A549 (cell line): ENCODE measurements around the gene RBM47. TPM values are rescaled to one million over a fixed set of nuclear protein-coding genes. Genes with fewer than 3 reads are reported as not detected.

ENCODE experiments used
- ATAC-seq, 2 experiments: fragments of 200-7000 bp in 1 of 2; fragments of >200 bp in 1 of 2; cut with Nextera tagmentation in 1 of 2; cut with Tn5 transposase in 1 of 2; 3 replicates each; pipeline versions ENCODE4 v1.8.0 to v1.9.1; 2018 to 2020; ENCODE audit warnings: mild to moderate bottlenecking in 1 of 2, moderate library complexity in 1 of 2
- CTCF ChIA-PET: fragments of 300-600 bp; sonication (Branson Sonifier 250); formaldehyde crosslinking; extraction: SDS; loops from one replicate; lab custom pipeline; 2021; ENCODE audit warnings: antibody characterized with exemption, inconsistent platforms; lab: Yijun Ruan, JAX
- POLR2A ChIA-PET: fragments of 350-600 bp; formaldehyde crosslinking; extraction: SDS; loops from one replicate; lab custom pipeline; 2021; ENCODE audit warnings: antibody characterized with exemption, inconsistent platforms; lab: Yijun Ruan, JAX
- DNase-seq, 2 experiments: peaks; one replicate each; pipeline versions ENCODE4 v3.0.0 to v3.0.0-alpha.2; 2011 to 2016; ENCODE audit warnings: low read depth in 1 of 2, low spot score in 1 of 2
- FAIRE-seq: peaks from 2 replicates; lab custom pipeline; 2011; peaks lifted over from hg19 to GRCh38; lab: Jason Lieb, UNC
- H3K27ac ChIP-seq, 2 experiments: fragments of >200 bp; sonication (Bioruptor Twin); formaldehyde crosslinking; 3 replicates each; pipeline ENCODE4 v1.5.1; 2016 to 2017
- H3K4me1 ChIP-seq: fragments of >200 bp; sonication (Bioruptor Twin); formaldehyde crosslinking; 3 replicates; pipeline ENCODE4 v1.6.1; 2016
- H3K4me2 ChIP-seq: fragments of >200 bp; sonication (Bioruptor Twin); formaldehyde crosslinking; 3 replicates; pipeline ENCODE4 v1.6.1; 2016
- H3K4me3 ChIP-seq: fragments of >200 bp; sonication (Bioruptor Twin); formaldehyde crosslinking; 3 replicates; pipeline ENCODE4 v1.5.1; 2016
- H3K9me3 ChIP-seq: fragments of >200 bp; sonication (Bioruptor Twin); formaldehyde crosslinking; 3 replicates; pipeline ENCODE4 v1.6.1; 2016
- BHLHE40 ChIP-seq: IDR thresholded peaks from 2 replicates; pipeline ENCODE4 v1.6.1; 2012; ENCODE audit warnings: low read depth, low read length, inconsistent platforms
- CBX8 ChIP-seq: fragments of 200-600 bp; sonication (generic); IDR thresholded peaks from 2 replicates; pipeline ENCODE4 v1.6.1; 2016
- FOSL2 ChIP-seq, 2 experiments: fragments of 450-650 bp in 1 of 2; fragments of >200 bp in 1 of 2; sonication (Bioruptor Twin) in 1 of 2; formaldehyde crosslinking; IDR thresholded peaks; 2 replicates each; pipeline versions ENCODE4 v1.5.0 to v1.6.1; 2016 to 2020; ENCODE audit warnings: mild to moderate bottlenecking in 1 of 2, moderate library complexity in 1 of 2
- FOXS1 ChIP-seq: fragments of 250-450 bp; sonication (Bioruptor Pico); IDR thresholded peaks from 2 replicates; pipeline ENCODE4 v1.5.0; 2020; ENCODE audit warnings: mild to moderate bottlenecking, moderate library complexity
- GATA3 ChIP-seq: IDR thresholded peaks from 2 replicates; pipeline ENCODE4 v1.6.1; 2012; ENCODE audit warnings: borderline replicate concordance
- HDAC2 ChIP-seq: fragments of 200-600 bp; sonication (generic); IDR thresholded peaks from 2 replicates; pipeline ENCODE4 v1.6.1; 2016
- HEYL ChIP-seq: fragments of 250-450 bp; sonication (Bioruptor Pico); IDR thresholded peaks from 2 replicates; pipeline ENCODE4 v1.8.0; 2021; ENCODE audit warnings: mild to moderate bottlenecking, moderate library complexity
- JUN ChIP-seq, 2 experiments: fragments of >200 bp; sonication (Bioruptor Twin); formaldehyde crosslinking; IDR thresholded peaks; 2 replicates in 1 of 2; 3 replicates in 1 of 2; pipeline ENCODE4 v1.6.1; 2016 to 2017
- JUNB ChIP-seq: fragments of >200 bp; sonication (Bioruptor Twin); formaldehyde crosslinking; IDR thresholded peaks from 2 replicates; pipeline ENCODE4 v1.6.1; 2016
- KDM1A ChIP-seq: fragments of 200-600 bp; sonication (generic); IDR thresholded peaks from 2 replicates; pipeline ENCODE4 v1.6.1; 2016; ENCODE audit warnings: low read depth, mild to moderate bottlenecking
- NPAS2 ChIP-seq: fragments of 250-450 bp; sonication (Bioruptor Pico); IDR thresholded peaks from 2 replicates; pipeline ENCODE4 v1.8.0; 2022; ENCODE audit warnings: mild to moderate bottlenecking, moderate library complexity, borderline replicate concordance
- NR3C1 ChIP-seq: fragments of >200 bp; sonication (Bioruptor Twin); formaldehyde crosslinking; IDR thresholded peaks from 3 replicates; pipeline ENCODE4 v1.6.1; 2017
- POLR2AphosphoS2 ChIP-seq: conservative IDR thresholded peaks from 2 replicates; pipeline ENCODE4 v1.6.1; 2012; ENCODE audit warnings: low read length, improper control_type of control experiment, inconsistent platforms
- RAD21 ChIP-seq, 2 experiments: fragments of >200 bp in 1 of 2; sonication (Bioruptor Twin) in 1 of 2; formaldehyde crosslinking in 1 of 2; IDR thresholded peaks in 1 of 2; conservative IDR thresholded peaks in 1 of 2; 2 replicates in 1 of 2; 3 replicates in 1 of 2; pipeline ENCODE4 v1.6.1; 2012 to 2018; ENCODE audit warnings: inconsistent platforms in 1 of 2
- RNF2 ChIP-seq: fragments of 200-600 bp; sonication (generic); IDR thresholded peaks from 2 replicates; pipeline ENCODE4 v1.6.1; 2016; ENCODE audit warnings: low read depth, mild to moderate bottlenecking, antibody characterized with exemption, moderate library complexity, borderline replicate concordance
- WGBS: methylation state at CpG from one replicate; pipeline ENCODE4 v1.1.6; 2017; ENCODE audit errors: missing lambda C conversion rate; 5-methylcytosine and 5-hydroxymethylcytosine counted together
- polyA plus RNA-seq, 4 experiments: library from polyadenylated mRNA; depleted of rRNA in 3 of 4; stranded (reverse); fragments of >200 nt; fragmentation: RNase III in 1 of 4; extraction: RNeasy Plus Mini Kit Qiagen cat#74134 plus additional on column Dnase treatment in 1 of 4; gene quantifications; 2 replicates in 3 of 4; 3 replicates in 1 of 4; pipeline ENCODE4 v1.2.3, GENCODE V29; 2011 to 2017
- TF ChIP-seq, protein P1 (sequence below): fragments of 450-650 bp; IDR thresholded peaks from 2 replicates; pipeline ENCODE4 v1.6.1; 2014; ENCODE audit warnings: antibody characterized with exemption
- TF ChIP-seq, protein P2 (sequence below): fragments of 200-600 bp; sonication (generic); IDR thresholded peaks from 2 replicates; pipeline ENCODE4 v1.6.1; 2016; ENCODE audit warnings: antibody characterized with exemption, mild to moderate bottlenecking, moderate library complexity
- TF ChIP-seq, protein P3 (sequence below): IDR thresholded peaks from 2 replicates; pipeline ENCODE4 v1.6.1; 2012
- TF ChIP-seq, protein P4 (sequence below): fragments of 150-350 bp; IDR thresholded peaks from 2 replicates; pipeline ENCODE4 v1.6.1; 2014; ENCODE audit warnings: low read depth, mild to moderate bottlenecking, low read length

The RBM47 gene
- polyA plus RNA-seq, 2 of the 4 experiments (the other 2 are of a cell fraction) = 38.1 to 43.3 TPM

DNA sequence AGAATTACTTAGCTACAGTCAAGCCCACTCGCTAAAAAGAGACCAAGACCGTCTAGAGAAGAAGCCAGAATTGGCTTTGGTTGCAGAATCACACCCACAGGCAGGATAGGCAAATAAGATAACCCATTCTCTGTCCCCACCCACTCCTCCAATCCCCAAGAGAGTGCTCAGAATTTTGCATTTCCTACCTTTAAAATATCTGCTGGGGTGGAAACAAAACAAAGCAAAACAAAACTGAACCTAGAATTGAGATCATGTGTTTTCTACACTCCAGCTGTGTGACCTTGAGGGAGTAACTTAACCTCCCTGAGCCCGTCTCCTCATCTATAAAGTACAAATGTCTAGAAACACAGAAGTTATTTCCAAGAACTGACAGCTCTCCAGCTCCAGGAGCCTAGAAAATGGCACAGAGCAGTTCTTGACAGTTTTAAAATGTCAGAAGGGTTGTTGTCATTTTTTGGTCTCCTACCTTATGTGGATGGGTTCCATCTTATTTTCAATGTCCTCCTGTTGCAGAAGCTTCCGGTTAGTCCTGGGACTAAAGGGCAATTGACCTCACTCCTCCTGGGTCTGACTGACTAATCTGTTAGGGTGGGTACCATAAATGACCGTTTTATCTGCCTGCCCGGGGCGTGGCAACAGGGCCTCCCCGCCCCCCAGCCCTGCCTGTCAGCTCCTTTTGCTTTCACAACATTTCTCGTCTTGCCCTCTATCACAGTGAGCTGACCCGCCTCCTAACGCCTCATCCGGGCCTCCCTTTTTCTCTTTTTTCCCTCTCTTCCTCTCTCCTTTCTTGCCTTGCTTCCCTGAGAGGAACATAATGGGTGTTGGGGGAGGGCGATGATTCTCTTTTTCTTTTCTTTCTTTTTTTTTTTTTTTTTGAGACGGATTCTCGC is 114.0 kb downstream of the RBM47 start (continued):
- TF ChIP-seq NPAS2 (CRISPR knock-in tag) = no peak

DNA sequence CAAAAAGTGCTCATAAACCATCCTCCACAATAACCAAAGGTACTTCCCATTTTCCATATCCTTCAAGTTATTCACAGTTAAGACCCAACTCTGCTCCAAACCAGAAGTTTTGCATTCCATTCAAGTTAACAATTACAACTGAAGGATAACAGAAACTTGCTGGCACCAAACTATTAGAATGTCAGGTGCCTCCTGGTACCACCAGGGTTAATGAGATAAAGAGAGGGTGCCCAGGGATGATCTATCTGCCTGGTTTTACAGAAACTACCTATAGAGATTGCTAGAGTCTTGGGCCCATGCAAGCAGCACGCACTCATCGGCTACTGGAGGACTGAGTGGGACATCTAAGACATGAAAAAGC is 114.6 kb downstream of the RBM47 start:
- Histone ChIP-seq H3K4me3 (peak overlapping the region; percentile 46), H3K4me2 (peak overlapping the region; percentile 85), H3K4me1 (peaks cover 37% of the 10 kb centered on the region), H3K27ac (peak overlapping the region; percentile 73 to 86), H3K9me3 (no peaks in the 10 kb centered on the region)
- POLR2A ChIA-PET = interaction anchor here (0.6 kb wide), 1 partner anchor 172 kb away, joined by 3 read pairs; no protein-coding TSS in a partner anchor
- 37% methylated on average over 2 of the region's 2 CpGs for WGBS
- CTCF ChIA-PET = interaction anchor here (0.6 to 1.4 kb wide), 2 partner anchors 31 to 139 kb away, joined by 4 to 5 read pairs; no protein-coding TSS in a partner anchor
- ATAC-seq = peak; percentile 58 to 63
- no peak for DNase-seq
- FAIRE-seq = no peak
- TF ChIP-seq KDM1A (no peak), HEYL (no peak), GATA3 (no peak), RAD21 (conservative IDR thresholded peaks at IDR 0.05 in 1 of 2, IDR thresholded peaks at IDR 0.05 in 1 of 2) (no peak), RNF2 (no peak), FOXS1 (CRISPR knock-in tag) (no peak), JUN (IDR thresholded peaks at IDR 0.05) (no peak), BHLHE40 (no peak), JUNB (no peak), NR3C1 (no peak), HDAC2 (no peak), CBX8 (no peak), FOSL2 (IDR thresholded peaks at IDR 0.05) (no peak), FOSL2 (CRISPR knock-in tag; IDR thresholded peaks at IDR 0.05) (no peak), POLR2AphosphoS2 (no peak)
- TF ChIP-seq, protein P1, sequence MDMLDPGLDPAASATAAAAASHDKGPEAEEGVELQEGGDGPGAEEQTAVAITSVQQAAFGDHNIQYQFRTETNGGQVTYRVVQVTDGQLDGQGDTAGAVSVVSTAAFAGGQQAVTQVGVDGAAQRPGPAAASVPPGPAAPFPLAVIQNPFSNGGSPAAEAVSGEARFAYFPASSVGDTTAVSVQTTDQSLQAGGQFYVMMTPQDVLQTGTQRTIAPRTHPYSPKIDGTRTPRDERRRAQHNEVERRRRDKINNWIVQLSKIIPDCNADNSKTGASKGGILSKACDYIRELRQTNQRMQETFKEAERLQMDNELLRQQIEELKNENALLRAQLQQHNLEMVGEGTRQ = no peak
- TF ChIP-seq, protein P2, sequence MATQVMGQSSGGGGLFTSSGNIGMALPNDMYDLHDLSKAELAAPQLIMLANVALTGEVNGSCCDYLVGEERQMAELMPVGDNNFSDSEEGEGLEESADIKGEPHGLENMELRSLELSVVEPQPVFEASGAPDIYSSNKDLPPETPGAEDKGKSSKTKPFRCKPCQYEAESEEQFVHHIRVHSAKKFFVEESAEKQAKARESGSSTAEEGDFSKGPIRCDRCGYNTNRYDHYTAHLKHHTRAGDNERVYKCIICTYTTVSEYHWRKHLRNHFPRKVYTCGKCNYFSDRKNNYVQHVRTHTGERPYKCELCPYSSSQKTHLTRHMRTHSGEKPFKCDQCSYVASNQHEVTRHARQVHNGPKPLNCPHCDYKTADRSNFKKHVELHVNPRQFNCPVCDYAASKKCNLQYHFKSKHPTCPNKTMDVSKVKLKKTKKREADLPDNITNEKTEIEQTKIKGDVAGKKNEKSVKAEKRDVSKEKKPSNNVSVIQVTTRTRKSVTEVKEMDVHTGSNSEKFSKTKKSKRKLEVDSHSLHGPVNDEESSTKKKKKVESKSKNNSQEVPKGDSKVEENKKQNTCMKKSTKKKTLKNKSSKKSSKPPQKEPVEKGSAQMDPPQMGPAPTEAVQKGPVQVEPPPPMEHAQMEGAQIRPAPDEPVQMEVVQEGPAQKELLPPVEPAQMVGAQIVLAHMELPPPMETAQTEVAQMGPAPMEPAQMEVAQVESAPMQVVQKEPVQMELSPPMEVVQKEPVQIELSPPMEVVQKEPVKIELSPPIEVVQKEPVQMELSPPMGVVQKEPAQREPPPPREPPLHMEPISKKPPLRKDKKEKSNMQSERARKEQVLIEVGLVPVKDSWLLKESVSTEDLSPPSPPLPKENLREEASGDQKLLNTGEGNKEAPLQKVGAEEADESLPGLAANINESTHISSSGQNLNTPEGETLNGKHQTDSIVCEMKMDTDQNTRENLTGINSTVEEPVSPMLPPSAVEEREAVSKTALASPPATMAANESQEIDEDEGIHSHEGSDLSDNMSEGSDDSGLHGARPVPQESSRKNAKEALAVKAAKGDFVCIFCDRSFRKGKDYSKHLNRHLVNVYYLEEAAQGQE = no peak
- TF ChIP-seq, protein P3, sequence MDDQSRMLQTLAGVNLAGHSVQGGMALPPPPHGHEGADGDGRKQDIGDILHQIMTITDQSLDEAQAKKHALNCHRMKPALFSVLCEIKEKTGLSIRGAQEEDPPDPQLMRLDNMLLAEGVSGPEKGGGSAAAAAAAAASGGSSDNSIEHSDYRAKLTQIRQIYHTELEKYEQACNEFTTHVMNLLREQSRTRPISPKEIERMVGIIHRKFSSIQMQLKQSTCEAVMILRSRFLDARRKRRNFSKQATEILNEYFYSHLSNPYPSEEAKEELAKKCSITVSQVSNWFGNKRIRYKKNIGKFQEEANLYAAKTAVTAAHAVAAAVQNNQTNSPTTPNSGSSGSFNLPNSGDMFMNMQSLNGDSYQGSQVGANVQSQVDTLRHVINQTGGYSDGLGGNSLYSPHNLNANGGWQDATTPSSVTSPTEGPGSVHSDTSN = no peak
- TF ChIP-seq, protein P4, sequence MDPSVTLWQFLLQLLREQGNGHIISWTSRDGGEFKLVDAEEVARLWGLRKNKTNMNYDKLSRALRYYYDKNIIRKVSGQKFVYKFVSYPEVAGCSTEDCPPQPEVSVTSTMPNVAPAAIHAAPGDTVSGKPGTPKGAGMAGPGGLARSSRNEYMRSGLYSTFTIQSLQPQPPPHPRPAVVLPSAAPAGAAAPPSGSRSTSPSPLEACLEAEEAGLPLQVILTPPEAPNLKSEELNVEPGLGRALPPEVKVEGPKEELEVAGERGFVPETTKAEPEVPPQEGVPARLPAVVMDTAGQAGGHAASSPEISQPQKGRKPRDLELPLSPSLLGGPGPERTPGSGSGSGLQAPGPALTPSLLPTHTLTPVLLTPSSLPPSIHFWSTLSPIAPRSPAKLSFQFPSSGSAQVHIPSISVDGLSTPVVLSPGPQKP = no peak
